GM18868 (cell line): ENCODE results near the gene EBLN2.
"Not testable (repeated sequence)": the region's sequence is repeated elsewhere in the genome, so short reads cannot be mapped to it uniquely, and the experiment has no call there.

Source experiments
- ATAC-seq: cut with Tn5 transposase; IDR thresholded peaks from one replicate; pipeline ENCODE4 v1.9.1; 2021; ENCODE audit warnings: mild to moderate bottlenecking, moderate library complexity; ENCODE audit not compliant: unreplicated experiment

The EBLN2 gene

GRCh38 chr3:73056845-73057150, 4.7 kb upstream of the EBLN2 start:
- no peak for ATAC-seq

GRCh38 chr3:73060302-73060723, 1.1 kb upstream of the EBLN2 start:
- peak; percentile 56 for ATAC-seq

GRCh38 chr3:73066243-73066642, 4.8 kb downstream of the EBLN2 start:
- not testable (repeated sequence) for ATAC-seq

GRCh38 chr3:73068419-73068818, 7.0 kb downstream of the EBLN2 start:
- no peak for ATAC-seq

GRCh38 chr3:73069187-73069586, 7.7 kb downstream of the EBLN2 start:
- ATAC-seq = no peak

- ATAC-seq = no peak
These were observed 8.5 kb downstream of the EBLN2 start for GRCh38 chr3:73069775-73070444.

- no peak for ATAC-seq
These were observed 9.5 kb downstream of the EBLN2 start for GRCh38 chr3:73070675-73071575.

GRCh38 chr3:73071952-73072351, 10.5 kb downstream of the EBLN2 start:
- no peak for ATAC-seq

GRCh38 chr3:73072634-73073033, 11.2 kb downstream of the EBLN2 start:
- ATAC-seq = no peak

GRCh38 chr3:73073091-73073707, 11.7 kb downstream of the EBLN2 start:
- no peak for ATAC-seq

GRCh38 chr3:73074781-73075180, 13.3 kb downstream of the EBLN2 start:
- no peak for ATAC-seq

GRCh38 chr3:73080216-73080966, 18.9 kb downstream of the EBLN2 start:
- ATAC-seq = peak; percentile 89

GRCh38 chr3:73081140-73081539, 19.7 kb downstream of the EBLN2 start:
- ATAC-seq = no peak

GRCh38 chr3:73084170-73084569, 22.7 kb downstream of the EBLN2 start:
- ATAC-seq = no peak

GRCh38 chr3:73086071-73086494, 24.6 kb downstream of the EBLN2 start:
- ATAC-seq = peak; percentile 55

GRCh38 chr3:73094129-73094528, 32.7 kb downstream of the EBLN2 start:
- peak; percentile 83 for ATAC-seq

GRCh38 chr3:73094951-73095350, 33.5 kb downstream of the EBLN2 start:
- ATAC-seq = no peak

- no peak for ATAC-seq
These were observed 34.7 kb downstream of the EBLN2 start for GRCh38 chr3:73096169-73096568.

GRCh38 chr3:73098026-73098425, 36.6 kb downstream of the EBLN2 start:
- no peak for ATAC-seq

- ATAC-seq = no peak
These were observed 37.4 kb downstream of the EBLN2 start for GRCh38 chr3:73098873-73099272.
